Ammon's horn (tissue), 1 donor: ENCODE measurements around the gene ZNF283.
"Not testable (repeated sequence)": the region's sequence is repeated elsewhere in the genome, so short reads cannot be mapped to it uniquely, and the experiment has no call there.

Source experiments
- DNase-seq: peaks from one replicate; pipeline ENCODE4 v3.0.0-alpha.2; 2016; ENCODE audit warnings: low spot score

Gene ZNF283

DNA sequence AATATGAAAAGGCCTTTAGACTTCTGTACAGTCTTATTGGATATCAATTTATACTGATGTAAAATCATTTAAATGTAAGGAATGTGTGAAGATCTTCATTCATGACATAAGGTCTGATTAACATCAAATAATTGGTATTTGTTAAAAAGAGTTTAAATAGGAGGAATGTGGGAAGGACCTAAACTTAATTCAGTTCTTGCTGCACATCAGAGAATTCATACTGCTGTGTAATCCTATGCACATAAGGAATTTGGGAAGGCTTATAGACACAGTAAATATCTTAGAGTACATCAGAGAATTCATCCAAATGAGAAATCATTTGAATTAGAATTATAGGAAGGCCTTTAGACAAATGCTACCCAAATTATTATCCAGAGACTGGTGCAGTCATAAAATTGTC lies 21.7 kb downstream of the ZNF283 start:
- no peak for DNase-seq

DNA sequence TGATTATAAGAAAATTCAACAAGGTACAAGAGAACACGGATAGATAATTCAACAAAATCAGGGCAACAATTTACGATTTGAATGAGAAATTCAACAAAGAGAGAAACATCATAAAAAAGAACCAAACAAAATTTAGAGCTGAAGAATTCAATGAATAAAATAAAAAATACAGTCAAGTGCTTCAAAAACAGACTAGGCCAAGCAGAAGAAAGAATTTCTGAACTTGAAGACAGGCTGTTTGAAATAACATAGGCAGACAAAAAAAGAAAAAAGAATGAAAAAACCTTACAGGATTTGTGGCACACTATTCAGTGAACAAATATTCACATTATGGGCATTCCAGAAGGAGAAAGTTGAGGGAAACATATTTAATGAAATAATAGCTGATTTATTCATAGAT lies 31.1 kb downstream of the ZNF283 start:
- DNase-seq, result no peak

DNA sequence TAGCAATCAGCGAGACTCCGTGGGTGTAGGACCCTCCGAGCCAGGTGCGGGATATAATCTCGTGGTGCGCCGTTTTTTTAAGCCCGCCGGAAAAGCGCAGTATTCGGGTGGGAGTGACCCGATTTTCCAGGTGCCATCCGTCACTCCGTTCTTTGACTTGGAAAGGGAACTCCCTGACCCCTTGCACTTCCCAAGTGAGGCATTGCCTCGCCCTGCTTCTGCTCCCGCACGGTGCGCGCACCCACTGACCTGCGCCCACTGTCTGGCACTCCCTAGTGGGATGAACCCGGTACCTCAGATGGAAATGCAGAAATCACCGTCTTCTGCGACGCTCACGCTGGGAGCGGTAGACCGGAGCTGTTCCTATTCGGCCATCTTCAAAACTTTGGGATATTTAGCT lies 39.8 kb downstream of the ZNF283 start:
- DNase-seq, result not testable (repeated sequence)

DNA sequence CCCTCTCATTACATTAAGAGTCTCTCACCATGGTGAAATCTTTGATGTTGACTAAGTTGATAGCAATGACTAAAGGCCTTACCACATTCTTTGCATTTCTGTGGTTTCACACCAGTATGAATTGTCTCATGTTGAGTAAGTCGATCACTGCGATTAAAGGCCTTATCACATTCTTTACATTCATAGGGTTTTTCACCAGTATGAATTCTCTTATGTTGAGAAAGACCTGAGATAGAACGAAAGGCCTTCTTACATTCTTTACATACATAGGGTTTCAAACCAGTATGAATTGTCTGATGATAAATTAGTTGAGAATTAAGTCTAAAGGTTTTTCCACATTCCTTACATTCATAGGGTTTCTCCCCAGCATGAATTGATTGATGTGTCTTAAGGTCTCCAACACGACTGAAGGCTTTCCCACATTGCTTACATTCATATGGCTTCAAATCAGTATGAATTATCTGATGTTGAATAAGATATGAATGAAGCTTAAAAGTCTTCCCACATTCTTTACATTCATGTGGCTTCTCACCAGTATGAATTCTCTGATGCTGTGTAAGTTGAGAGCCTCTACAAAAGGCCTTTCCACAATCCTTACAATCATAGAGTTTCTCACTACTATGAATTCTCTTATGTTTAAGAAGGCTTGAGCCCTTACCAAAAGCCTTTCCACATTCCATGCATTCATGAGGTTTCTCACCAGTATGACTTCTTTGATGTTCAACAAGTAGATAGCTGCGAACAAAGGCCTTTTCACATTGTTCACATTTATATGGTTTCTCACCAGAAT lies 45.6 kb downstream of the ZNF283 start:
- no peak for DNase-seq

DNA sequence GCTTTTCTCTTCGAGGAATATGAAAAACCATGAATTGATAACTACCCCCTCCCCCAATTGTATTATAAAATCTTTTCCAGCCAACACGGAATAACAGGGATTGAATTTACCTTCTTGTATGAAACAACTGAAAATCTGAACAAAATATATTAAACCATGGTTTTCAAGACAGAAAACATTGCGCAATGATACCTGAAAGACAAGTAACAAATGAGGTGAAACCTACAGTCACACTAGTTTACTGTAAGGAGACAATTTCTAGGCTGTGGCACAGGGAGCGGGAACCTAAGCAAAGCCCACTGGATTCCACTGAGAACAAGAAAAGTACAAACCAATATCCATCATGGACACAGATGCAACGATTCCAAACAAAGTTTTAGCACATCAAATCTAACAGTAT lies 53.4 kb downstream of the ZNF283 start:
- no peak for DNase-seq

DNA sequence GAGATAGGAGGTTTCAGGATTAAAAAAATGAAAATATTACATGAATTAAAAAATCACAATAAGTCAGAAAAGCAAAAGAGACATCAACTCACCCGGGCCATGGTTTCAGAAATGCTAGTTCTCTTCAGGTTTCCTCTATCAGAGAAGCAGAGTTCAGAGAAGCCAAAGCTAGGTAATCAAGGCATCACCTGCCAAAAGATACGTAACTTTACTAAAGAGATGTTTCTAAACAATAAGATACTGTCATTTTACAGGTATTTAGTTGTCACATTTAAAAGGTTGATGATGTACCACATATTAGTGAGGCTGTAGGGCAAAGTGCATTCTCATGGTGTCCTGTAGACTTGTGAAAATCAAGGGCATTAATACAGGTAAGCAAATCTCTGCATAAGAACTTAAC lies 56.7 kb downstream of the ZNF283 start, which contains the start of gene ZNF404:
TSS of gene ZNF404 (minus strand) at position 101 of the 400 bp plus-strand sequence.
- DNase-seq, result no peak

DNA sequence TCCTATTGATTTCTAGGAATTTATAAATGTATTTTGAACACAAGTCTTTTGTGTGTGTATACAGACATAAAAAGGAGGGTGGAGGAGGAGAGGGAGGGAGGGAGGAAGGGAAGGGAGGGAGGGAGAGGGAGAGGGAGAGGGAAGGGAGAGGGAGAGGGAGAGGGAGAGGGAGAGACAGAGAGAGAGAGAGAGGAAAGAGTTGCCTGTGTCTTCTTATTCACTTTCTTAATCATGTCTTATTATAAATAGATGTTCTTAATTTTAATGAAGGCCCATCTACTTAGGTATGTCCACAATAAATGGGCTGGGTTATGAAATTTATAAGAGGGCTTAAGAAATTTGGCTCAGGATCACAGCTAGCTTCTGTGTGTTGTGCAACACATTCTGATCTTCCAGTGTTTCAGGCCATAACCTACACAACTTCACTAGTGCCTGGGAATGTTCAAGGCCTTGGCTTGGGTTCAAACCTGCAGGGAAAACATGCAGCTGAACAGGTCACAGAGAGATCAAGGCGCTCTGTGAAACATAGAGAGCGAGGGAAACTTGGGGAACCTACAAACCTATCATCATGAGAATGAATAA lies 68.7 kb downstream of the ZNF283 start:
- DNase-seq, result no peak
